Progenitor cell of endocrine pancreas (in vitro differentiated cells): ENCODE results near the gene HLA-DOB. TPM values are rescaled to one million over a fixed set of nuclear protein-coding genes. Genes with fewer than 3 reads are reported as not detected.

Experiments used
- DNase-seq: peaks from one replicate; pipeline ENCODE4 v3.0.0; 2021; ENCODE audit warnings: low spot score; ENCODE audit not compliant: unreplicated experiment
- H3K27ac Mint-ChIP-seq: 2 replicates; pipeline ENCODE4 v1.8.0; 2021; ENCODE audit warnings: mild to moderate bottlenecking, moderate library complexity, mixed read lengths
- H3K27me3 Mint-ChIP-seq: 2 replicates; pipeline ENCODE4 v1.8.0; 2021; ENCODE audit warnings: mixed read lengths
- H3K36me3 Mint-ChIP-seq: 2 replicates; pipeline ENCODE4 v1.8.0; 2022; ENCODE audit warnings: mixed read lengths; ENCODE audit not compliant: insufficient read depth
- H3K4me1 Mint-ChIP-seq: 2 replicates; pipeline ENCODE4 v1.8.0; 2021; ENCODE audit warnings: low read depth, mixed read lengths
- H3K4me3 Mint-ChIP-seq: 2 replicates; pipeline ENCODE4 v1.8.0; 2021; ENCODE audit warnings: low read depth, mild to moderate bottlenecking, moderate library complexity, mixed read lengths
- H3K9me3 Mint-ChIP-seq: 2 replicates; pipeline ENCODE4 v1.8.0; 2021; ENCODE audit warnings: low read depth, mixed read lengths
- total RNA-seq: library from RNA; stranded (reverse); gene quantifications from 2 replicates; pipeline ENCODE4 v1.2.1, GENCODE V29; 2021
- TF ChIP-seq, protein P1 (sequence below): fragments of 200-600 bp; sonication (generic); IDR thresholded peaks from one replicate; pipeline ENCODE4 v1.5.0; 2021; ENCODE audit warnings: antibody characterized with exemption, mild to moderate bottlenecking; ENCODE audit not compliant: unreplicated experiment

The HLA-DOB gene
- total RNA-seq, 1 donor from 2014 or later = not detected

DNA sequence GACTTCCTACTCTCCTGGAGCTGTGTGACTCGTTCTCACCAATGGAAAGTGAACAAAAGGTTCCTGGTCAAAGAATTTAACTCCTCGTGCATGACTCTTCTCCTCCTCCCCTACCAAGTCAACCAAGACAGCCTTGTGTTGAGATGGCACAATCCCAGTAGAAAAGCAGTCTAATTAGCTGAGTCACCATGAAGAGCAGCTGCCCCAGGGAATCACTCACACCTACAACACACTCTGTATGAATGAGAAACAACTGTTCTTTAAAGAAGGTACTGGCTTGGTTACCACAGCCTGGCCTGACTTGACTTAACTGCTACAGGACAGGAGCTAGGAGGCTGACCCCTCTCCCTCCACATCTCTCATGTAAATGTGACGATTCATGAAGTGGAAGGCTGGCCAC is 2.9 kb upstream of the HLA-DOB start:
- H3K9me3 Mint-ChIP-seq = no peaks in the 10 kb centered on the region
- DNase-seq = no peak
- TF ChIP-seq, protein P1, sequence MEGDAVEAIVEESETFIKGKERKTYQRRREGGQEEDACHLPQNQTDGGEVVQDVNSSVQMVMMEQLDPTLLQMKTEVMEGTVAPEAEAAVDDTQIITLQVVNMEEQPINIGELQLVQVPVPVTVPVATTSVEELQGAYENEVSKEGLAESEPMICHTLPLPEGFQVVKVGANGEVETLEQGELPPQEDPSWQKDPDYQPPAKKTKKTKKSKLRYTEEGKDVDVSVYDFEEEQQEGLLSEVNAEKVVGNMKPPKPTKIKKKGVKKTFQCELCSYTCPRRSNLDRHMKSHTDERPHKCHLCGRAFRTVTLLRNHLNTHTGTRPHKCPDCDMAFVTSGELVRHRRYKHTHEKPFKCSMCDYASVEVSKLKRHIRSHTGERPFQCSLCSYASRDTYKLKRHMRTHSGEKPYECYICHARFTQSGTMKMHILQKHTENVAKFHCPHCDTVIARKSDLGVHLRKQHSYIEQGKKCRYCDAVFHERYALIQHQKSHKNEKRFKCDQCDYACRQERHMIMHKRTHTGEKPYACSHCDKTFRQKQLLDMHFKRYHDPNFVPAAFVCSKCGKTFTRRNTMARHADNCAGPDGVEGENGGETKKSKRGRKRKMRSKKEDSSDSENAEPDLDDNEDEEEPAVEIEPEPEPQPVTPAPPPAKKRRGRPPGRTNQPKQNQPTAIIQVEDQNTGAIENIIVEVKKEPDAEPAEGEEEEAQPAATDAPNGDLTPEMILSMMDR = no peak
- H3K36me3 Mint-ChIP-seq = no peaks in the 10 kb centered on the region
- H3K27me3 Mint-ChIP-seq = peaks cover 44% of the 10 kb centered on the region
- H3K4me1 Mint-ChIP-seq = no peaks in the 10 kb centered on the region
- H3K27ac Mint-ChIP-seq = no peak overlapping the region
- no peak overlapping the region for H3K4me3 Mint-ChIP-seq

DNA sequence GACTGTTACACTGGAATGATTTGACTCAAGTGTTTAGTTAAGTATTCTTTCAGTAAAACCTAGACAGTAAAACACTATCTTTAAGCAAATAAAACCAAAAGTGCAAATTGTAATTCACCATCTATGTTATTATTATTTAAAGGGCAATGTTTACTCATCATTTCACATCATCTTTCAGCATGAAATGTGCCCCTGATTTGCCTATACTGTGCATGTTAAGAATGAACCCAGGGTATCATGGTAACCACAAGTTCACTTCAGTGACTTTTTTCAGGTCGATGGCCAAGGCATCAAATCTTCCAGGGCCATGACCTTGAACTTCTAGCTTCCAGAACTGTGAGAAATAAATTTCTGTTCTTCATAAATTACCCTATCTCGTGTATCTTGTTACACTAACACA is 2.1 kb upstream of the HLA-DOB start:
- peaks cover 44% of the 10 kb centered on the region for H3K27me3 Mint-ChIP-seq

DNA sequence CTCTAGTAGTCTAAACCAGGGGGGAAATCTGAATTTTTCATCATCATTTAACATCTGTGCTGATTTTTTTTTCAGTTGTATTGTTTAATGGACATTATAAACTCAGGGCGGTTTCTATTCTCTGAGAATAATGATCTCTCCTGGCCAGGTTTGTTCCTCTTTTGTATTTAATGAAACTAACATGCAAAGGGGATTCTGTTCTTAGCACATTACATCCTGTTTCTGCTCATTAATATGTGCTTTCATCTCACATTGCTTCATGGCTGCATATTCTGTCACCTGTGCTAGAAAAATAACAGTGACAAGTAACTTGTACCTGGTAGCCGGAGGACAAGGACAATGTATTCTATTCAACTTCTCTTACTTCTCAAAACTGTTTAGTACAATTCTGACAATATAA is 806 bp downstream of the HLA-DOB start:
- no peaks in the 10 kb centered on the region for H3K36me3 Mint-ChIP-seq
- no peaks in the 10 kb centered on the region for H3K4me1 Mint-ChIP-seq
- no peak for DNase-seq
- no peaks in the 10 kb centered on the region for H3K9me3 Mint-ChIP-seq
- H3K4me3 Mint-ChIP-seq = no peak overlapping the region
- H3K27ac Mint-ChIP-seq = no peak overlapping the region
- H3K27me3 Mint-ChIP-seq = peaks cover 50% of the 10 kb centered on the region
- TF ChIP-seq, protein P1 = no peak

More for the DNA sequence above, 2.1 kb upstream of the HLA-DOB start:
- TF ChIP-seq, protein P1 = no peak
- DNase-seq = no peak
- no peaks in the 10 kb centered on the region for H3K9me3 Mint-ChIP-seq
- no peak overlapping the region for H3K27ac Mint-ChIP-seq
- no peak overlapping the region for H3K4me3 Mint-ChIP-seq
- no peaks in the 10 kb centered on the region for H3K4me1 Mint-ChIP-seq
- no peaks in the 10 kb centered on the region for H3K36me3 Mint-ChIP-seq

DNA sequence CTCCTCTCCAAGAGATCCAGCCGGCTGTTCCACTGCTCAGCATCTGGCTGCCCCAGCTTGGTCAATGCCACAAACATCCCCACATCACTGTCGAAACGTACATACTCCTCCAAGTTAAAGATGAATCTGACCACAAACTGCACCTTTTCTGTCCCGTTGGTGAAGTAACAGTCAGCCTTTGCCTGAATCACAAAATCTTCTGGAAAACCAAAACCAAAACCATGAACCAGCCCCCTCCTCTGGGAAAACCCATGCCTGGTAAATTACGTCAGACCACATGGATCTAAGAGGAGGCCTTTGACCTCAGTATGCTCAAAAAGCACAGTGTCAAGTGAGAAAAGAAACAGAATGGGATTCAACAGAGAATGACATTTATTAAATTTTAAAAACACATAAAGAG is 1.7 kb downstream of the HLA-DOB start:
- no peaks in the 10 kb centered on the region for H3K36me3 Mint-ChIP-seq
- no peak for DNase-seq
- TF ChIP-seq, protein P1 = no peak
- no peaks in the 10 kb centered on the region for H3K4me1 Mint-ChIP-seq
- no peaks in the 10 kb centered on the region for H3K9me3 Mint-ChIP-seq
- H3K4me3 Mint-ChIP-seq = no peak overlapping the region
- no peak overlapping the region for H3K27ac Mint-ChIP-seq
- H3K27me3 Mint-ChIP-seq = peaks cover 46% of the 10 kb centered on the region

DNA sequence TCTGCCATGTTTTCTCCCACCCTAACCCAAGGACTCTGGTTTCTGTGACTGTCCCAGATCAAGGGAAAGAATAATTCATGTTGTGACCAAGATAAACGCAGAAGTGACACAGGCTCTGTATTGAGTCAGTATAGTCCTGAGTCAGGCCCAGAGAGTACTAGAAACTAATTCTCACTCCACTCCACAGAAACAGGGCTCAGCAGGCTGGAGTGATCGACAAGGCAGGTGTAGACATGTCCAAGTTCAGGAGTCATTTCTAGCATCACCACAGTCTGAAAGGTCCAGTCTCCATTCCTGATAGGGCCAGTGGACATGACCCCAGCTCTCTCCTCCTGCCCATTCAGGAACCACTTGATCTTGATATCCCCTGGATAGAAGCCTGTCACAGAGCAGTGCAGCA is 2.7 kb downstream of the HLA-DOB start:
- no peaks in the 10 kb centered on the region for H3K9me3 Mint-ChIP-seq
- no peaks in the 10 kb centered on the region for H3K36me3 Mint-ChIP-seq
- no peak for DNase-seq
- no peak overlapping the region for H3K27ac Mint-ChIP-seq
- H3K4me1 Mint-ChIP-seq = no peaks in the 10 kb centered on the region
- peaks cover 39% of the 10 kb centered on the region for H3K27me3 Mint-ChIP-seq
- no peak overlapping the region for H3K4me3 Mint-ChIP-seq
- TF ChIP-seq, protein P1 = no peak
